ENCODE measurements around the gene APOB.

Gene APOB

GRCh38 chr2:21002814-21003192, 41.1 kb downstream of the APOB start:
- no peak for DNase-seq

GRCh38 chr2:21001988-21002813, 41.7 kb downstream of the APOB start:
- no peak for DNase-seq

GRCh38 chr2:21001225-21001946, 42.5 kb downstream of the APOB start:
- DNase-seq = no peak

GRCh38 chr2:20999906-21000645, 43.8 kb downstream of the APOB start:
- peak; percentile 79 for DNase-seq

- DNase-seq = no peak
Measured at GRCh38 chr2:20998972-20999905, 44.6 kb downstream of the APOB start.

- no peak for DNase-seq
Measured at GRCh38 chr2:20997953-20998722, 45.7 kb downstream of the APOB start.

- DNase-seq = peak; percentile 64
Measured at GRCh38 chr2:20994130-20994529, 49.7 kb downstream of the APOB start.

- peak; percentile 46 for DNase-seq
Measured at GRCh38 chr2:20992201-20992711, 51.6 kb downstream of the APOB start.

GRCh38 chr2:20990442-20991430, 53.1 kb downstream of the APOB start:
- DNase-seq = peak; percentile 80

GRCh38 chr2:20989404-20989803, 54.5 kb downstream of the APOB start:
- no peak for DNase-seq

GRCh38 chr2:20988905-20989304, 55.0 kb downstream of the APOB start:
- no peak for DNase-seq

- no peak for DNase-seq
Measured at GRCh38 chr2:20986024-20986939, 57.6 kb downstream of the APOB start.

- peak; percentile 66 for DNase-seq
Measured at GRCh38 chr2:20985062-20985461, 58.8 kb downstream of the APOB start.

GRCh38 chr2:20984408-20984807, 59.5 kb downstream of the APOB start:
- no peak for DNase-seq

GRCh38 chr2:20983844-20984243, 60.0 kb downstream of the APOB start:
- no peak for DNase-seq

GRCh38 chr2:20982861-20983260, 61.0 kb downstream of the APOB start:
- DNase-seq = no peak

- no peak for DNase-seq
Measured at GRCh38 chr2:20977520-20978180, 66.2 kb downstream of the APOB start.

GRCh38 chr2:20976527-20976926, 67.3 kb downstream of the APOB start:
- no peak for DNase-seq
